CD4-positive, alpha-beta T cell (primary cell): ENCODE measurements around the gene NUP50. TPM values are rescaled to one million over a fixed set of nuclear protein-coding genes. Genes with fewer than 3 reads are reported as not detected.

ENCODE experiments used
- ATAC-seq: fragments of 200-7000 bp; cut with Tn5 transposase; one replicate; pipeline ENCODE4 v1.10.0; 2022; ENCODE audit warnings: mild to moderate bottlenecking; ENCODE audit not compliant: poor library complexity
- CTCF ChIA-PET: fragments of 350-600 bp; sonication (Branson Sonifier 250); formaldehyde crosslinking; loops from one replicate; lab custom pipeline; 2021; ENCODE audit warnings: antibody characterized with exemption, inconsistent platforms; lab: Charles Lee
- POLR2A ChIA-PET: fragments of 350-600 bp; sonication (Branson Sonifier 250); formaldehyde crosslinking; loops from one replicate; lab custom pipeline; 2021; ENCODE audit warnings: antibody characterized with exemption, inconsistent platforms; lab: Charles Lee
- DNase-seq, 14 experiments: peaks; one replicate each; pipeline ENCODE4 v3.0.0-alpha.2; 2013 to 2020; ENCODE audit warnings: mixed read lengths in 2 of 14
- H3K27ac ChIP-seq, 2 donors: one replicate each; pipeline versions ENCODE4 v1.5.1 to v1.7.0; 2013; ENCODE audit warnings: low read length in 2 of 2, low read depth in 1 of 2, mild to moderate bottlenecking in 1 of 2
- H3K27me3 ChIP-seq, 2 experiments: 1 replicate in 1 of 2; 2 replicates in 1 of 2; pipeline versions ENCODE4 v1.6.1 to v1.7.0; 2013; ENCODE audit warnings: low read length in 2 of 2, control low read depth in 1 of 2, mild to moderate bottlenecking in 1 of 2, moderate library complexity in 1 of 2; ENCODE audit not compliant: insufficient read depth in 2 of 2, control insufficient read depth in 1 of 2
- H3K36me3 ChIP-seq: one replicate; pipeline ENCODE4 v1.6.1; 2013; ENCODE audit warnings: low read length, control low read depth; ENCODE audit not compliant: insufficient read depth
- H3K4me1 ChIP-seq: one replicate; pipeline ENCODE4 v1.6.1; 2013; ENCODE audit warnings: low read length, control low read depth; ENCODE audit not compliant: insufficient read depth
- H3K4me3 ChIP-seq: one replicate; pipeline ENCODE4 v1.5.1; 2013; ENCODE audit warnings: mild to moderate bottlenecking, low read length, moderate library complexity
- H3K9me3 ChIP-seq, 2 experiments: 1 replicate in 1 of 2; 2 replicates in 1 of 2; pipeline versions ENCODE4 v1.6.1 to v1.7.0; 2013; ENCODE audit warnings: low read length in 2 of 2, mild to moderate bottlenecking in 2 of 2, control low read depth in 1 of 2, moderate library complexity in 1 of 2; ENCODE audit not compliant: control insufficient read depth in 1 of 2, insufficient read depth in 1 of 2
- H3K27ac Mint-ChIP-seq: one replicate; pipeline ENCODE4 v1.8.0; 2020; ENCODE audit warnings: mixed read lengths
- H3K27me3 Mint-ChIP-seq: one replicate; pipeline ENCODE4 v1.8.0; 2021; ENCODE audit warnings: mixed read lengths
- H3K36me3 Mint-ChIP-seq: one replicate; pipeline ENCODE4 v1.8.0; 2021; ENCODE audit warnings: low read depth, mixed read lengths
- H3K4me1 Mint-ChIP-seq: one replicate; pipeline ENCODE4 v1.8.0; 2021; ENCODE audit warnings: low read depth, mixed read lengths
- H3K4me3 Mint-ChIP-seq: one replicate; pipeline ENCODE4 v1.8.0; 2020; ENCODE audit warnings: mild to moderate bottlenecking, mixed read lengths
- H3K9me3 Mint-ChIP-seq: one replicate; pipeline ENCODE4 v1.8.0; 2020; ENCODE audit warnings: mixed read lengths
- CTCF ChIP-seq: fragments of 200-600 bp; IDR thresholded peaks from one replicate; pipeline ENCODE4 v1.8.0; 2022; ENCODE audit warnings: antibody characterized with exemption, mild to moderate bottlenecking
- intact Hi-C, 2 experiments: fragments of 100-400 bp; cut with DNase I in 1 of 2; cut with micrococcal nuclease in 1 of 2; formaldehyde crosslinking; loops; one replicate each; pipeline versions ENCODE4 v1.15.1 to v1.9.0; 2023 to 2025; cut with DNase I, micrococcal nuclease
- total RNA-seq, 174 experiments: library from RNA in 2 of 174; stranded (reverse) in 2 of 174; gene quantifications; one replicate each; pipeline ENCODE4 v1.2.3 and lab custom pipeline; 2021 to 2026

NUP50 gene
- total RNA-seq, 2 experiments from 2014 or later: 141 TPM

- no peak for TF ChIP-seq CTCF
- H3K27me3 Mint-ChIP-seq: no peaks in the 10 kb centered on the region
- no peaks in the 10 kb centered on the region for H3K9me3 ChIP-seq
- no peak overlapping the region for H3K4me3 ChIP-seq
- H3K9me3 Mint-ChIP-seq: no peaks in the 10 kb centered on the region
- no peaks in the 10 kb centered on the region for H3K27me3 ChIP-seq
- DNase-seq (no peak), ATAC-seq (no peak)
- H3K4me1 Mint-ChIP-seq: no peaks in the 10 kb centered on the region
- ChIA-PET CTCF (no interaction called here), POLR2A (no interaction called here)
- peaks cover 22% of the 10 kb centered on the region for H3K36me3 ChIP-seq
- no peaks in the 10 kb centered on the region for H3K4me1 ChIP-seq
- H3K27ac ChIP-seq: no peak overlapping the region
- peaks cover 17% of the 10 kb centered on the region for H3K36me3 Mint-ChIP-seq
- no peak overlapping the region for H3K27ac Mint-ChIP-seq
- no peak overlapping the region for H3K4me3 Mint-ChIP-seq
- intact Hi-C loops: loop anchor here in 1 of 2 experiments (2.0 to 5.0 kb wide), 2 partner anchors 103 to 384 kb away; no protein-coding TSS in a partner anchor
These were observed 42.5 kb downstream of the NUP50 start for GRCh38 chr22:45206233-45206632.

GRCh38 chr22:45207533-45207932 is 43.8 kb downstream of the NUP50 start:
- H3K4me3 ChIP-seq: no peak overlapping the region
- Mint-ChIP-seq H3K36me3 (peaks cover 10% of the 10 kb centered on the region), H3K9me3 (no peaks in the 10 kb centered on the region), H3K4me1 (no peaks in the 10 kb centered on the region), H3K4me3 (no peak overlapping the region), H3K27ac (no peak overlapping the region), H3K27me3 (no peaks in the 10 kb centered on the region)
- H3K9me3 ChIP-seq: no peaks in the 10 kb centered on the region
- TF ChIP-seq CTCF: no peak
- H3K27me3 ChIP-seq: no peaks in the 10 kb centered on the region
- CTCF ChIA-PET: no interaction called here
- H3K4me1 ChIP-seq: no peaks in the 10 kb centered on the region
- peaks cover 28% of the 10 kb centered on the region for H3K36me3 ChIP-seq
- H3K27ac ChIP-seq: no peak overlapping the region
- POLR2A ChIA-PET: no interaction called here
- intact Hi-C loops: loop anchor here in 1 of 2 experiments (2.0 to 5.0 kb wide), 2 partner anchors 105 to 385 kb away; no protein-coding TSS in a partner anchor
- ATAC-seq (no peak), DNase-seq (no peak)

- POLR2A ChIA-PET: interaction anchor here (0.7 kb wide), 1 partner anchor 1601 kb away, joined by 4 read pairs; no protein-coding TSS in a partner anchor
- Mint-ChIP-seq H3K4me1 (no peaks in the 10 kb centered on the region), H3K27ac (no peak overlapping the region), H3K36me3 (peaks cover 10% of the 10 kb centered on the region), H3K9me3 (no peaks in the 10 kb centered on the region), H3K4me3 (no peak overlapping the region), H3K27me3 (no peaks in the 10 kb centered on the region)
- DNase-seq: no peak
- no peak overlapping the region for H3K27ac ChIP-seq
- TF ChIP-seq CTCF: no peak
- intact Hi-C loops: loop anchor here (2.0 to 5.0 kb wide), 3 partner anchors 29 to 386 kb away; no protein-coding TSS in a partner anchor
- no peak for ATAC-seq
- CTCF ChIA-PET: interaction anchor here (1.1 to 2.0 kb wide), 4 partner anchors 17 to 37 kb away, joined by 3 to 8 read pairs (median 4); no protein-coding TSS in a partner anchor
- no peak overlapping the region for H3K4me3 ChIP-seq
- H3K27me3 ChIP-seq: no peaks in the 10 kb centered on the region
- no peaks in the 10 kb centered on the region for H3K9me3 ChIP-seq
- peaks cover 28% of the 10 kb centered on the region for H3K36me3 ChIP-seq
- no peaks in the 10 kb centered on the region for H3K4me1 ChIP-seq
These were observed 44.4 kb downstream of the NUP50 start for GRCh38 chr22:45207981-45208664.
